GM12874 (cell line): ENCODE results near the gene CD81.

ENCODE experiments used
- CTCF ChIP-seq: IDR thresholded peaks from 2 replicates; pipeline ENCODE4 v1.5.1; 2011; ENCODE audit warnings: low read depth, mild to moderate bottlenecking, control low read depth, low read length, moderate library complexity; ENCODE audit not compliant: insufficient read depth

The CD81 gene

GRCh38 chr11:2410616-2411015 lies 33.5 kb downstream of the CD81 start:
- no peak for TF ChIP-seq CTCF

- no peak for TF ChIP-seq CTCF
Observed at GRCh38 chr11:2411446-2412305, 34.6 kb downstream of the CD81 start.

GRCh38 chr11:2412323-2412722 lies 35.2 kb downstream of the CD81 start:
- no peak for TF ChIP-seq CTCF

GRCh38 chr11:2413742-2414579 lies 36.9 kb downstream of the CD81 start:
- no peak for TF ChIP-seq CTCF

GRCh38 chr11:2414616-2415015 lies 37.5 kb downstream of the CD81 start:
- no peak for TF ChIP-seq CTCF

- TF ChIP-seq CTCF, result no peak
Observed at GRCh38 chr11:2415171-2415570, 38.1 kb downstream of the CD81 start.

- TF ChIP-seq CTCF, result peak; percentile 19; the same call in 1 of the 2 replicates
Observed at GRCh38 chr11:2415601-2416380, 38.7 kb downstream of the CD81 start.
